ENCODE results near the gene RAB25. TPM values are rescaled to one million over a fixed set of nuclear protein-coding genes. Genes with fewer than 3 reads are reported as not detected.

RAB25 gene
- total and polyA plus RNA-seq, 2 of the 13 experiments (the other 11 are each of a cell fraction or from before 2014, with no cell fraction given) = 0.20 to 0.22 TPM

DNA sequence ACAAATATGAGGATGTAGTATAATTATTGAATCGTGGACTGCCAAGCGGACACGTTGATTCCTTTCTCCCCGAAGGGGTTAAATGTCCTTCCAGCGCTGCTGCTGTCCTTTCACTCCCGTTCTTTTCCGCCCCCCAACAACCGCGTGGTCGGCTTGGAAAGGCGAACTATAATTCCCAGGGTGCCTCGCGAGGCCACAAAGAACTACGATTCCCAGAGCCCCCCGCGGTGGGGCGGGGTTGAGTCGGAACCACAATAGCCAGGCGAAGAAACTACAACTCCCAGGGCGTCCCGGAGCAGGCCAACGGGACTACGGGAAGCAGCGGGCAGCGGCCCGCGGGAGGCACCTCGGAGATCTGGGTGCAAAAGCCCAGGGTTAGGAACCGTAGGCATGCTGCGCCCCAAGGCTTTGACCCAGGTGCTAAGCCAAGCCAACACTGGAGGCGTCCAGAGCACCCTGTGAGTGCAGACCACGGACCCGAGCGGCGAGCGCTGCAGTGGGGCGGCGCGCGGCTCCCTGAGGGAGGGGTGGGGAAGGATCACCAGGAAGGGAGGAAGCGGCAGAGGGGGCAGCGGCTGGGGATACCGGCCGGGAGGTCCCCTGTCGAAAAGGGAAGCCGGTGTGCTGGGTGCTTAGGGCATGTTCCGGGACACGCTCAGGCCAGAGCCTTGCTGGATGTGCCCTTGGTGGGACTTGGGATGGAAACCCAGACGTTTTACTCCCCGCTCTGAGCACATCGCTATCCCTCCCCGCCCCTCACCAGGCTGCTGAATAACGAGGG, 6.3 kb upstream of the RAB25 start, which contains the start of gene LAMTOR2 (continued):
- TF ChIP-seq PBX2 (CRISPR knock-in tag; IDR thresholded peaks at IDR 0.05) = no peak
- TF ChIP-seq ZNF850 (CRISPR knock-in tag; conservative IDR thresholded peaks at IDR 0.05) = no peak
- TF ChIP-seq, protein P1, sequence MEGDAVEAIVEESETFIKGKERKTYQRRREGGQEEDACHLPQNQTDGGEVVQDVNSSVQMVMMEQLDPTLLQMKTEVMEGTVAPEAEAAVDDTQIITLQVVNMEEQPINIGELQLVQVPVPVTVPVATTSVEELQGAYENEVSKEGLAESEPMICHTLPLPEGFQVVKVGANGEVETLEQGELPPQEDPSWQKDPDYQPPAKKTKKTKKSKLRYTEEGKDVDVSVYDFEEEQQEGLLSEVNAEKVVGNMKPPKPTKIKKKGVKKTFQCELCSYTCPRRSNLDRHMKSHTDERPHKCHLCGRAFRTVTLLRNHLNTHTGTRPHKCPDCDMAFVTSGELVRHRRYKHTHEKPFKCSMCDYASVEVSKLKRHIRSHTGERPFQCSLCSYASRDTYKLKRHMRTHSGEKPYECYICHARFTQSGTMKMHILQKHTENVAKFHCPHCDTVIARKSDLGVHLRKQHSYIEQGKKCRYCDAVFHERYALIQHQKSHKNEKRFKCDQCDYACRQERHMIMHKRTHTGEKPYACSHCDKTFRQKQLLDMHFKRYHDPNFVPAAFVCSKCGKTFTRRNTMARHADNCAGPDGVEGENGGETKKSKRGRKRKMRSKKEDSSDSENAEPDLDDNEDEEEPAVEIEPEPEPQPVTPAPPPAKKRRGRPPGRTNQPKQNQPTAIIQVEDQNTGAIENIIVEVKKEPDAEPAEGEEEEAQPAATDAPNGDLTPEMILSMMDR (CRISPR knock-in tag; IDR thresholded peaks at IDR 0.05) = peak; percentile 19
- no peak for TF ChIP-seq HMGA1 (CRISPR knock-in tag; conservative IDR thresholded peaks at IDR 0.05)
- no peak for TF ChIP-seq TERF1 (CRISPR knock-in tag; IDR thresholded peaks at IDR 0.05)
- TF ChIP-seq PLRG1 (conservative IDR thresholded peaks at IDR 0.05) = no peak
- TF ChIP-seq KMT2A (CRISPR knock-in tag; IDR thresholded peaks at IDR 0.05) = peak; percentile 23; the same call in 1 of the 2 replicates
- no peak for TF ChIP-seq PRMT3 (CRISPR knock-in tag; IDR thresholded peaks at IDR 0.05; ENCODE audit: borderline replicate concordance, low read depth)
- peak; percentile 76; the same call in 1 of the 2 replicates for TF ChIP-seq SMAD1 (CRISPR knock-in tag; IDR thresholded peaks at IDR 0.05; ENCODE audit: borderline replicate concordance, low read depth)
- TF ChIP-seq MXD4 (CRISPR knock-in tag; IDR thresholded peaks at IDR 0.05) = peak; percentile 70
- peak; percentile 96 for TF ChIP-seq SRSF1 (optimal IDR thresholded peaks at IDR 0.05; ENCODE audit: low read depth, low read length)
- peak; percentile 54; the same call in 1 of the 2 replicates for TF ChIP-seq MEIS2 (CRISPR knock-in tag; IDR thresholded peaks at IDR 0.05)
- TF ChIP-seq, protein P2, sequence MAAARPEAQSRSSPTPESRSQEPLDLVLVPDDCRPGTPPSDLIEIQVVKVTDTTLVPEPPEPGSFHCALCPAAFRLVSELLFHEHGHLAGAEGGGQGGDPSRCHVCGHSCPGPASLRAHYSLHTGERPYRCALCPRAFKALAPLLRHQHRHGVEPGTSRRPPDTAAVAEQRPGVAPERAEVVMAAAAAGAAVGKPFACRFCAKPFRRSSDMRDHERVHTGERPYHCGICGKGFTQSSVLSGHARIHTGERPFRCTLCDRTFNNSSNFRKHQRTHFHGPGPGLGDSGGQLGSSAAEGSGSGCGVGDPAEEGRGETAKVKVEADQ (CRISPR knock-in tag; IDR thresholded peaks at IDR 0.05; ENCODE audit: borderline replicate concordance) = peak; percentile 53; the same call in 1 of the 2 replicates
- TF ChIP-seq MATR3 (CRISPR knock-in tag; IDR thresholded peaks at IDR 0.05) = no peak
- no peak for TF ChIP-seq ZFYVE20 (CRISPR knock-in tag; IDR thresholded peaks at IDR 0.05; ENCODE audit: borderline replicate concordance, low read depth)
- TF ChIP-seq ATF1 (CRISPR knock-in tag; IDR thresholded peaks at IDR 0.05) = peak; percentile 66; the same call in 1 of the 2 replicates
- TF ChIP-seq NR0B2 (CRISPR knock-in tag; IDR thresholded peaks at IDR 0.05) = no peak; the same call in 1 of the 2 replicates
- no peak for TF ChIP-seq MAF1 (CRISPR knock-in tag; IDR thresholded peaks at IDR 0.05; ENCODE audit: borderline replicate concordance)
- TF ChIP-seq, protein P3, sequence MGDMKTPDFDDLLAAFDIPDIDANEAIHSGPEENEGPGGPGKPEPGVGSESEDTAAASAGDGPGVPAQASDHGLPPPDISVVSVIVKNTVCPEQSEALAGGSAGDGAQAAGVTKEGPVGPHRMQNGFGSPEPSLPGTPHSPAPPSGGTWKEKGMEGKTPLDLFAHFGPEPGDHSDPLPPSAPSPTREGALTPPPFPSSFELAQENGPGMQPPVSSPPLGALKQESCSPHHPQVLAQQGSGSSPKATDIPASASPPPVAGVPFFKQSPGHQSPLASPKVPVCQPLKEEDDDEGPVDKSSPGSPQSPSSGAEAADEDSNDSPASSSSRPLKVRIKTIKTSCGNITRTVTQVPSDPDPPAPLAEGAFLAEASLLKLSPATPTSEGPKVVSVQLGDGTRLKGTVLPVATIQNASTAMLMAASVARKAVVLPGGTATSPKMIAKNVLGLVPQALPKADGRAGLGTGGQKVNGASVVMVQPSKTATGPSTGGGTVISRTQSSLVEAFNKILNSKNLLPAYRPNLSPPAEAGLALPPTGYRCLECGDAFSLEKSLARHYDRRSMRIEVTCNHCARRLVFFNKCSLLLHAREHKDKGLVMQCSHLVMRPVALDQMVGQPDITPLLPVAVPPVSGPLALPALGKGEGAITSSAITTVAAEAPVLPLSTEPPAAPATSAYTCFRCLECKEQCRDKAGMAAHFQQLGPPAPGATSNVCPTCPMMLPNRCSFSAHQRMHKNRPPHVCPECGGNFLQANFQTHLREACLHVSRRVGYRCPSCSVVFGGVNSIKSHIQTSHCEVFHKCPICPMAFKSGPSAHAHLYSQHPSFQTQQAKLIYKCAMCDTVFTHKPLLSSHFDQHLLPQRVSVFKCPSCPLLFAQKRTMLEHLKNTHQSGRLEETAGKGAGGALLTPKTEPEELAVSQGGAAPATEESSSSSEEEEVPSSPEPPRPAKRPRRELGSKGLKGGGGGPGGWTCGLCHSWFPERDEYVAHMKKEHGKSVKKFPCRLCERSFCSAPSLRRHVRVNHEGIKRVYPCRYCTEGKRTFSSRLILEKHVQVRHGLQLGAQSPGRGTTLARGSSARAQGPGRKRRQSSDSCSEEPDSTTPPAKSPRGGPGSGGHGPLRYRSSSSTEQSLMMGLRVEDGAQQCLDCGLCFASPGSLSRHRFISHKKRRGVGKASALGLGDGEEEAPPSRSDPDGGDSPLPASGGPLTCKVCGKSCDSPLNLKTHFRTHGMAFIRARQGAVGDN (CRISPR knock-in tag; IDR thresholded peaks at IDR 0.05) = peak; percentile 75
